Psoas muscle (tissue), 8 donors: Measurements from ENCODE around the gene EIF3A. TPM values are rescaled to one million over a fixed set of nuclear protein-coding genes. Genes with fewer than 3 reads are reported as not detected.
"Not testable (repeated sequence)": the region's sequence is repeated elsewhere in the genome, so short reads cannot be mapped to it uniquely, and the experiment has no call there.

Experiments
- ATAC-seq, 4 donors: fragments of 200-7000 bp; cut with Tn5 transposase; one replicate each; pipeline ENCODE4 v1.9.1; 2020; ENCODE audit warnings: moderate library complexity in 3 of 4, mild to moderate bottlenecking in 2 of 4
- DNase-seq, 2 donors: peaks; one replicate each; pipeline ENCODE4 v3.0.0-alpha.2; 2020
- H3K27ac ChIP-seq: fragments of 200-600 bp; one replicate; pipeline ENCODE4 v1.8.0; 2022
- H3K27me3 ChIP-seq, 3 donors: fragments of 200-600 bp in 1 of 3; one replicate each; pipeline versions ENCODE4 v1.6.1 to v1.8.0; 2013 to 2022; ENCODE audit warnings: low read length in 2 of 3, mild to moderate bottlenecking in 2 of 3, moderate library complexity in 1 of 3; ENCODE audit not compliant: insufficient read depth in 3 of 3
- H3K36me3 ChIP-seq, 2 donors: fragments of 200-600 bp in 1 of 2; one replicate each; pipeline versions ENCODE4 v1.6.1 to v1.8.0; 2013 to 2022; ENCODE audit warnings: low read depth in 1 of 2, mild to moderate bottlenecking in 1 of 2, moderate library complexity in 1 of 2; ENCODE audit not compliant: insufficient read depth in 1 of 2
- H3K4me1 ChIP-seq: fragments of 200-600 bp; one replicate; pipeline ENCODE4 v1.8.0; 2022
- H3K4me3 ChIP-seq: fragments of 200-600 bp; one replicate; pipeline ENCODE4 v1.8.0; 2022; ENCODE audit warnings: mild to moderate bottlenecking
- H3K9me3 ChIP-seq: fragments of 200-600 bp; one replicate; pipeline ENCODE4 v1.8.0; 2022
- WGBS, 3 donors: extraction: QIAGEN DNeasy Blood & Tissue Kit; methylation state at CpG; one replicate each; pipeline versions ENCODE4 v1.1.6 to v1.1.7; 2013; 5-methylcytosine and 5-hydroxymethylcytosine counted together
- intact Hi-C, 2 donors: fragments of 100-400 bp; cut with DNase I; formaldehyde crosslinking; loops; one replicate each; pipeline versions ENCODE4 v1.11.0 to v1.14.2; 2022
- polyA plus RNA-seq, 3 donors: library from polyadenylated mRNA; stranded (reverse); fragments of 200-250 nt; gene quantifications; one replicate each; pipeline ENCODE4 v1.2.3, GENCODE V29; 2013
- total RNA-seq, 4 donors: library from RNA; stranded (reverse); fragmentation: NEBNext Ultra II Directional in 2 of 4; extraction: Animal tissue kit (Norgen Biotek cat#: 25700) in 2 of 4; gene quantifications; one replicate each; pipeline versions ENCODE4 v1.2.1 to v1.2.4, GENCODE V29; 2021 to 2023
- TF ChIP-seq, protein P1 (sequence below): fragments of 200-600 bp; IDR thresholded peaks from one replicate; pipeline ENCODE4 v1.8.0; 2022; ENCODE audit warnings: antibody characterized with exemption
- donor health status: healthy with polysubstance abuse.
- donor health status: DM: no; HTN: no; CAD: no; lungs with moderate emphysema.
- donor health status: Bipolar disorder and iron deficiency.
- donor health status: healthy.
- donor health status: DM: yes; HTN: yes; CAD: no.
- donor health status: DM: no; HTN: no; CAD: no.
- donor health status: DM: no; HTN: no; CAD: no.
- donor health status: DM: yes; HTN: yes; CAD: no.

The EIF3A gene
- total and polyA plus RNA-seq, 7 donors = 71.3 to 226 (median 148) TPM

GRCh38 chr10:119115926-119116325, 35.3 kb upstream of the EIF3A start:
- DNase-seq (no peak), ATAC-seq (no peak)
- Histone ChIP-seq H3K27me3 (no peaks in the 10 kb centered on the region), H3K4me1 (peaks cover 20% of the 10 kb centered on the region), H3K9me3 (no peaks in the 10 kb centered on the region), H3K4me3 (no peak overlapping the region), H3K36me3 (peaks cover 2 to 72% of the 10 kb centered on the region in 2 donors), H3K27ac (no peak overlapping the region)
- TF ChIP-seq, protein P1, sequence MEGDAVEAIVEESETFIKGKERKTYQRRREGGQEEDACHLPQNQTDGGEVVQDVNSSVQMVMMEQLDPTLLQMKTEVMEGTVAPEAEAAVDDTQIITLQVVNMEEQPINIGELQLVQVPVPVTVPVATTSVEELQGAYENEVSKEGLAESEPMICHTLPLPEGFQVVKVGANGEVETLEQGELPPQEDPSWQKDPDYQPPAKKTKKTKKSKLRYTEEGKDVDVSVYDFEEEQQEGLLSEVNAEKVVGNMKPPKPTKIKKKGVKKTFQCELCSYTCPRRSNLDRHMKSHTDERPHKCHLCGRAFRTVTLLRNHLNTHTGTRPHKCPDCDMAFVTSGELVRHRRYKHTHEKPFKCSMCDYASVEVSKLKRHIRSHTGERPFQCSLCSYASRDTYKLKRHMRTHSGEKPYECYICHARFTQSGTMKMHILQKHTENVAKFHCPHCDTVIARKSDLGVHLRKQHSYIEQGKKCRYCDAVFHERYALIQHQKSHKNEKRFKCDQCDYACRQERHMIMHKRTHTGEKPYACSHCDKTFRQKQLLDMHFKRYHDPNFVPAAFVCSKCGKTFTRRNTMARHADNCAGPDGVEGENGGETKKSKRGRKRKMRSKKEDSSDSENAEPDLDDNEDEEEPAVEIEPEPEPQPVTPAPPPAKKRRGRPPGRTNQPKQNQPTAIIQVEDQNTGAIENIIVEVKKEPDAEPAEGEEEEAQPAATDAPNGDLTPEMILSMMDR = no peak
- WGBS, 3 donors = 88 to 90% (median 88%) methylated on average over 9 of the region's 9 CpGs
- intact Hi-C loops = loop anchor here in 1 of 2 donors (5.0 kb wide), 1 partner anchor 46 kb away; no protein-coding TSS in a partner anchor

- H3K36me3 ChIP-seq = peaks cover 2 to 79% of the 10 kb centered on the region in 2 donors
- H3K27ac ChIP-seq = peak overlapping the region; percentile 73
- TF ChIP-seq, protein P1 = no peak
- 77 to 86% (median 84%) methylated on average over 11 of the region's 11 CpGs for WGBS, 3 donors
- H3K4me3 ChIP-seq = no peak overlapping the region
- ATAC-seq (peak; percentile 71 to 94 (median 85)), DNase-seq (no peak)
- no peaks in the 10 kb centered on the region for H3K27me3 ChIP-seq
- H3K9me3 ChIP-seq = no peaks in the 10 kb centered on the region
- intact Hi-C loops = no loop called here
- H3K4me1 ChIP-seq = peaks cover 7% of the 10 kb centered on the region
Measured at GRCh38 chr10:119113751-119114732, 33.4 kb upstream of the EIF3A start.

- TF ChIP-seq, protein P1 = no peak
- peaks cover 7% of the 10 kb centered on the region for H3K4me1 ChIP-seq
- DNase-seq (no peak), ATAC-seq (no peak)
- no peaks in the 10 kb centered on the region for H3K27me3 ChIP-seq
- no peak overlapping the region for H3K27ac ChIP-seq
- no peak overlapping the region for H3K4me3 ChIP-seq
- H3K9me3 ChIP-seq = no peaks in the 10 kb centered on the region
- intact Hi-C loops = no loop called here
- H3K36me3 ChIP-seq = peaks cover 2 to 77% of the 10 kb centered on the region in 2 donors
- 91 to 94% (median 94%) methylated on average over 4 of the region's 4 CpGs for WGBS, 3 donors
Measured at GRCh38 chr10:119112056-119112455, 31.4 kb upstream of the EIF3A start.

DNA sequence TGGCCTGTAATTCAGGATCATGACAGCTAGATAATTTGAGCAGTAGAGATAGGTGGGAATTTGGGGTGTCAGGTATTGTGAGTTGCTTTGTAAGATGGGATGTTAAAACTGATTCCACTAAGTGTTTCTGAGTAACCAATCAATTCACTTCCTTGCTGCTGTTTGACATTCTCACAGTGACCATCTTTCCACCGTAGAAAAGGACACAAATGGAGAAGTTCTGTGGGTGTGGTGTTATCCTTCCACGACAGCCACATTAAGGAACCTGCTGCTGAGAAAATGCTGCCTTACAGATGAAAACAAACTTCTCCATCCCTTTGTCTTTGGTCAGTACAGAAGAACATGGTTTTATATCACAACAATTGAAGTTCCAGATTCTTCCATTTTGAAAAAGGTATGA, 27.2 kb upstream of the EIF3A start:
- 79 to 95% (median 91%) methylated on average over 2 of the region's 2 CpGs for WGBS, 3 donors
- peaks cover 2 to 59% of the 10 kb centered on the region in 2 donors for H3K36me3 ChIP-seq

DNA sequence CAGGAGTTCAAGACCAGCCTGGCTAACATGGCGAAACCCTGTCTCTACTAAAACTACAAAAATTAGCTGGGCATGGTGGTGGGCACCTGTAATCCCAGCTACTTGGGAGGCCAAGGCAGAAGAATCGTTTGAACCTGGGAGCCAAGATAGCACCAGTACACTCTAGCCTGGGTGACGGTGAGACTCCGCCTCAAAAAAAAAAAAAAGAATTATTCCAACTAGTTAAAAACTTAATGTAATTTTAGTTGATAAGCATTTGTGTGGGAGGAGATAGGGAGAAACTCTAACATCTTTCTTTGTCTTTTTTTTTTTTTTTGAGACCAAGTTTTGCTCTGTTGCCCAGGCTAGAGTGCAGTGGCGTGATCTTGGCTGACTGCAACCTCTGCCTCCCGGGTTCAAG, 26.5 kb upstream of the EIF3A start:
- WGBS, 3 donors = 91 to 97% (median 95%) methylated on average over 6 of the region's 6 CpGs
- H3K4me3 ChIP-seq, DNase-seq, H3K9me3 ChIP-seq, intact Hi-C loops, H3K27ac ChIP-seq, H3K4me1 ChIP-seq, ATAC-seq, H3K27me3 ChIP-seq: not testable (repeated sequence)
- peaks cover 2 to 53% of the 10 kb centered on the region in 2 donors for H3K36me3 ChIP-seq

More for the DNA sequence above, 27.2 kb upstream of the EIF3A start:
- intact Hi-C loops, H3K4me3 ChIP-seq, H3K27me3 ChIP-seq, DNase-seq, ATAC-seq, H3K9me3 ChIP-seq, H3K27ac ChIP-seq, H3K4me1 ChIP-seq: not testable (repeated sequence)

GRCh38 chr10:119105899-119106298, 25.3 kb upstream of the EIF3A start:
- DNase-seq, H3K27me3 ChIP-seq, intact Hi-C loops, ATAC-seq, H3K9me3 ChIP-seq, H3K27ac ChIP-seq, H3K4me3 ChIP-seq, H3K4me1 ChIP-seq: not testable (repeated sequence)
- peaks cover 0 to 40% of the 10 kb centered on the region in 2 donors for H3K36me3 ChIP-seq
- WGBS, 3 donors = 98 to 99% (median 98%) methylated on average over 7 of the region's 7 CpGs
